GM12873 (cell line): ENCODE measurements around the gene CDCP1.

Experiments used
- TF ChIP-seq, protein P1 (sequence below): IDR thresholded peaks from 2 replicates; pipeline ENCODE4 v1.5.1; 2012; ENCODE audit warnings: low read depth, mild to moderate bottlenecking, moderate library complexity, low read length, control low read depth; ENCODE audit not compliant: insufficient read depth; ENCODE audit errors: missing control alignments

The CDCP1 gene

DNA sequence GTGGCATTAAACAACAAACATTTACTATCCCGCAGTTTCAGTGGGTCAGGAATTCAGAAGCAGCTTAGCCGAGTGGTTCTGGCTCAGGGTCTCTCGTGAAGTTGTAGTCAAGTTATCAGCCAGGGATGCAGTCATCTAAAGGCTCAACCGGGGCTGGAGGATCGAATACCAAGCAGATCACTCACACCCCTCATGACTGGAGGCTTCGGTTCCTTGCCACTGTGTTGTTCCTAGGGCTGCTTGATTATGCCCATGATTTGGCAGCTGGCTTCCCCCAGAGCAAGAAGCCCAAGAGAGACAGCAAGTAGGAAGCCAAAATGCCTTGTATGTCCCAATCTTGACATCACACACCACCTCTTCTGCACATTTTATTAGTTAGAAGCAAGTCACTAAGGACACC, 33.9 kb upstream of the CDCP1 start:
- TF ChIP-seq, protein P1, sequence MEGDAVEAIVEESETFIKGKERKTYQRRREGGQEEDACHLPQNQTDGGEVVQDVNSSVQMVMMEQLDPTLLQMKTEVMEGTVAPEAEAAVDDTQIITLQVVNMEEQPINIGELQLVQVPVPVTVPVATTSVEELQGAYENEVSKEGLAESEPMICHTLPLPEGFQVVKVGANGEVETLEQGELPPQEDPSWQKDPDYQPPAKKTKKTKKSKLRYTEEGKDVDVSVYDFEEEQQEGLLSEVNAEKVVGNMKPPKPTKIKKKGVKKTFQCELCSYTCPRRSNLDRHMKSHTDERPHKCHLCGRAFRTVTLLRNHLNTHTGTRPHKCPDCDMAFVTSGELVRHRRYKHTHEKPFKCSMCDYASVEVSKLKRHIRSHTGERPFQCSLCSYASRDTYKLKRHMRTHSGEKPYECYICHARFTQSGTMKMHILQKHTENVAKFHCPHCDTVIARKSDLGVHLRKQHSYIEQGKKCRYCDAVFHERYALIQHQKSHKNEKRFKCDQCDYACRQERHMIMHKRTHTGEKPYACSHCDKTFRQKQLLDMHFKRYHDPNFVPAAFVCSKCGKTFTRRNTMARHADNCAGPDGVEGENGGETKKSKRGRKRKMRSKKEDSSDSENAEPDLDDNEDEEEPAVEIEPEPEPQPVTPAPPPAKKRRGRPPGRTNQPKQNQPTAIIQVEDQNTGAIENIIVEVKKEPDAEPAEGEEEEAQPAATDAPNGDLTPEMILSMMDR = no peak

DNA sequence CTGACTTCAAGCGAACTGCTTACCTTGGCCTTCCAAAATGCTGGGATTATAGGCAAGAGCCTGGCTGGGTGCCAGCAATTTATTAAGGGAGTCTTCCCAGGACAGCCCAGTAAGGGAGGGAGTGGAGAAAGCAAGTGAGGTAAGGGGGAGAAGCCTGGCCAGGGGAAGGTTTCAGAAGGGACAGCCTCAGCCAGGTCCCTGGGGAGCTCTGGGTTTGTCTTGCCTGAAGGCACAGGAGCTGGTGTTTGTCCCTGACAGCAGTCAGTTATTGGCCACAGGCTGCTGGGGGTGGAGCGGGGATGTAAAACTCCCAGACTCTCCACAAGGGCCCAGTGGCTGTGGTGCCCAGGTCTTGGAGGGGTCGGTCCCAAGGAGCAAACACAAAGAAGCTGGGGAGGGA, 33.0 kb upstream of the CDCP1 start:
- TF ChIP-seq, protein P1 = no peak

DNA sequence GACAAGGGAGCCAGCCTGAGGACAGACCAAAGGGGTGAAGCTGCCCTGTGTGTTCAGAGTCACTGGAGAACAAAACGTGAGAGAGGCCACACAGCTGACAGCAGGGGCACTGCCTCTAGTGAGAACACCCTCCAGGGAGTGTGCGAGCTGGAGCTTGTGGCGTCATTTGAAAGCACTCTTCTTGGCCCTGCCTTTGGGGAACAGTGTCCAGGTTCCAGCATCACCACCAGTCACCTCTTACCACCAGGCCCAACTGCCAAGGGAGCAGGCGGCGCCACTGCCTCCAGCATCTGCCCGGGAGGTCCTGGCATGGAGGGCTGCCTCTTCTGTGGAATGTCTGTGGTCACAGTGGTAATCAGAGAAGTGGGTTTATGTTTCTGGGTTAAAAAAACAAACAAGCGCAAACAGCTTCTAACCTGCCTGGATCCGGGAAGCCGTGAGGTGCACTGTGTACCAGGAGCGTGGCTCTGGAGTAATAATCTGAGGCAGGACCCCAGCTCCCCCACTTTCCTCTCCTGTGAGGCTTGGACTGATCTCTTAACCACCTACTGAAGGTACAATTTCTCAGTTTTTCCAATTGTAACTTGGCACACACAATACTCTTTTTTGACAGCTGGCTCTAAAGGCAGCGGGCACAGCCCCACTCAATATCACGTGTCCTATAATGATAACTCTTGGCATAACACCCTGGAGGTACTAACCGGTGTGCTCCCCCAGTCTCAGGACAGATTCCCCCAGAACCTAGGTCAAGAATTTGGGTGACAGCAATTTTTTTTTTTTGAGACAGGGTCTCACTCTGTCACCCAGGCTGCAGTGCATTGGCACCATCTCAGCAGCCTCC, 32.2 kb upstream of the CDCP1 start:
- TF ChIP-seq, protein P1 = no peak

DNA sequence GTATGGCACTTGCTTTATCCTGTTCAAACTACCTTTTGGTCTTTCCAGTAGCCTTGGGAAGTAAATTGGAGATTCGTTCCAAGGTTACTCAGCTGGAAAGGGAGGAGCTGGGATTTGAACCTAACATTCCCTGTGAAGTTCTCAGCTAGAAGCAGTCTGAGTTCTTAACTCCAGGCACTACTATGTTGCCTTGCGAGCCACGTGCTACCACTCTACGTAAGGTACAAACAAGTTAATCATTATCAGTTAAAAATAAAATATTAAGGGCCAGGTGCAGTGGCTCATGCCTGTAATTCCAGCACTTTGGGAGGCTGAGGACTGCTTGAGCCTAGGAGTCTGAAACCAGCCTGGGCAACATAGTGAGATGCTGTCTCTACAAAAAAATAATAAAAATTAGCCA, 30.7 kb upstream of the CDCP1 start:
- TF ChIP-seq, protein P1 = no peak

DNA sequence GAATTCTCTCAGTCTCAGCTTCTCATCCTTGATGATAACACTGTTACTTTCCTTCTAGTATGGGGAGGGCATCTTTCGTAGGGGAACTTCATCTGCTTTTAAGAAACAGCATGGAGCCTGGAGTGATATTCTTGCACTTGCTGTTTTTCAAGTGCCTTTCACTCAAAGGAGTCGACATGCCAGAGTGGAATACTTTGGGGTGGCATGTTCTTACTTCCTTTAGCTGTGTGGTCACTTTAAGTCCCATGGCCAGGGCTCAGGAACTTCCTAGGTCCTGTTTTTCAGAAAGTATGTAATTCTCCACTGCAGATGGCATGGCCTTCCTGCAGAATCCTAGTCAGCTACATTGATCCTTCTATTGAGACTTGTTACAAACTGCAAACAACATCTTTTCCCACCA, 28.1 kb upstream of the CDCP1 start:
- TF ChIP-seq, protein P1 = no peak

DNA sequence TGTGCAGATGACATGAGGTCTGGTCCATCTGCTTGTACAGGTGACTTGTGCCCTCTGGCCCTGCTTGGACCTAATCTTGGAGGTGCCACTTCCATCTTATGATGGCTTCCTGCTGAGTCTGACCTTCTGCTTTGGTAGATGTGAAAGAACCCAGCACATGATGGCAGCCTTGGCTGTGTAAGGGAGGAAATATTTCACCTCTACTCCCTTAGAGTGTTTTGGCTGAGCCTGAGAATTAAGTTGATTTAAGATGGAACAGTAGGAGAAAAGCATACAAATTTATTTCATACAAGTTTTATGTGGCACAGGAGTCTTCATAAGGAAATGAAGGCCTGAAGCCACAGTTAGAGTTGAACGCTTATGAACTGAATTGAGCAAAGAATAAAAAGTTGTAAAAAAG, 27.6 kb upstream of the CDCP1 start:
- TF ChIP-seq, protein P1 = no peak

DNA sequence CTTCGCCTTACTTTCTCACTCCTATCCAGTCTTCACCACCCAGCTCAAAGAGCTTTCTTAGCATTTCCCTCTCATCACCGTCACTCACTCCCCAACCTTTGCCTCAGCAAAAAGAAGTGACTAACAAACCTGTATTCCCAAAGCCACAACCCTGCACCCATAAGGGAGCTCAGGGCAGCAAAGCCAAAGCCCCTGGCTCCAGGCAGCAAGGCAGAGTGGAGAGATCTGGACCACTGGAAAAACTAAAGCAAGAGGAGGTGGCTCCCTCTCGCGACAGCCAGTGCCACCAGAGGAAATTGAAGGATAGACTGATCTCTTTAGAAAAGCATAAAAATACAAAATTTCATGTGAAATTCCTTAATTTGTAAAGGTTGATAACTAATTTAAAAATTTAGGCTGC, 25.1 kb upstream of the CDCP1 start:
- TF ChIP-seq, protein P1 = no peak
